GM19238 (cell line): Measurements from ENCODE around the gene ANKS1B.
"Not testable (repeated sequence)": the region's sequence is repeated elsewhere in the genome, so short reads cannot be mapped to it uniquely, and the experiment has no call there.

Source experiments
- DNase-seq: peaks from one replicate; pipeline ENCODE4 v3.0.0; 2011; ENCODE audit warnings: low spot score; ENCODE audit not compliant: insufficient read length

Gene ANKS1B

GRCh38 chr12:99706736-99707473 is 277.8 kb downstream of the ANKS1B start:
- DNase-seq = no peak

GRCh38 chr12:99704458-99704857 is 280.3 kb downstream of the ANKS1B start:
- DNase-seq = no peak

- no peak for DNase-seq
These were observed 280.7 kb downstream of the ANKS1B start for GRCh38 chr12:99704036-99704435.

GRCh38 chr12:99700032-99700431 is 284.7 kb downstream of the ANKS1B start:
- no peak for DNase-seq

DNA sequence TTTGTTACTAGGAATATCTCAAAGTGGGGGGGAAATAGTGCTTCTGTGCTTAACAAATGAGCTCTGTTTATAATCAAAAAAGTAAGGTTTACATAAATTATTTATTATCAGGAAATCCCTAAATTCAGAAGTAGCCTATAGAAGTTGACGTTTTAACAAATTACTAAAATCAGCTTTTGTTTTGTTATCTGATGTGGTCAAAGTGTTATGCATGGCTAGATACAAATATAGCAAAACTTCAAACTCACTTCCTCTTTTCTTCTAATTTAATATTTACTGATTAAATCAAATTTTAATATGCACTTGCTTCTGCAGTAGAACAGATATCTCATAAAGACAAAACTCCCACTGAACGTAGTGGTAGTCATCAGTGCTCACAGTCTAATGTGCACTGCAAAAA is 289.7 kb downstream of the ANKS1B start:
- no peak for DNase-seq

GRCh38 chr12:99686142-99686541 is 298.6 kb downstream of the ANKS1B start:
- DNase-seq = no peak

GRCh38 chr12:99680276-99680675 is 304.5 kb downstream of the ANKS1B start:
- no peak for DNase-seq

GRCh38 chr12:99670635-99671034 is 314.1 kb downstream of the ANKS1B start:
- DNase-seq = no peak

DNA sequence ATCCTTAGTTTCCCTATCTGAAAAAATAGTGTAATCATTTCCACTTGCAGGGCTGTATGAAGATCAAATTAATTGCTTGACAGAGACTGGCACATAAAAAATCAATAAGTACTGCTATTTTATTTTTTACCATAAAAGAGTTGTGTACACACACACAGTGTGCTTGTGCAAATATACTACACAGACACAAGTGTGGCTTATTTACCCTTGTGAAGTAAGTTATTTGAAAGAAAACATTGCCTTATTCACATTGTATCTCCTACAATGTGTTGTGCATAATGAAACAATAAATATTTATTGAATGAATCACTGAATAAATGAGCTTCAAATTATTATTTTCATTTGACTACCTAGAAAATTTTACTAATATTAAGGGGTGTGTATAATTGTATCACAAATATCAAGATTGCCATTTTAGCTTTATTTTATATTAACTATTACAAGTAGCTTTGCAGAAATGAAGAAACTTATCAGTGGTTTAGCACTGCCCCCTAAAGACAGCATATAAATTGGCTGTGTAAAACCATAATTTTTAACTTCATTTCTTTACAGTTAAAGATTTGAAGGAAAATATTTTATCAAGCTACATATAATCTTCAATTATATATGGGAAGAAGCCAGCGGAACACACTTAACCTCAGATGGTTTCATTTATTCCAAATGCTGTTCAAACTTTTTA is 325.9 kb downstream of the ANKS1B start:
- DNase-seq = no peak

DNA sequence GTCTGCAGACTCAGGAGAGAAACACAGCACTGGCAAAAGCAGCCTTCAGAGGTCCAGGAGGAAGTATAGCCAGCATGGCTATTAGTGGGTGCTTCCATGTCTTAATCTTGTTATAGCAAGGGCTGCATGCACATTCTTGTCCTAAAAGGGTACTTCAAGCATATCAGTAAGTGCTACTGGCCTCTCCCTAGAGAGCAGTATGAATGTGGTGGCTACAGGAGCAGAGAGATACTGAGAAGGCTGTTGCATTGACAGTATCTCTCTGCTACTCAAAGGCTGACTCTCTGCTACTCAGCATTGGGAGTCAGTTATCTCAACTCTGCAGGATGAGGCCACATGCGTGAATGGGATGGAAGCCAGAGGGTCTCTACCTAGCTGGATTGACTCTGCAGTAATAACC is 335.2 kb downstream of the ANKS1B start:
- DNase-seq = no peak

DNA sequence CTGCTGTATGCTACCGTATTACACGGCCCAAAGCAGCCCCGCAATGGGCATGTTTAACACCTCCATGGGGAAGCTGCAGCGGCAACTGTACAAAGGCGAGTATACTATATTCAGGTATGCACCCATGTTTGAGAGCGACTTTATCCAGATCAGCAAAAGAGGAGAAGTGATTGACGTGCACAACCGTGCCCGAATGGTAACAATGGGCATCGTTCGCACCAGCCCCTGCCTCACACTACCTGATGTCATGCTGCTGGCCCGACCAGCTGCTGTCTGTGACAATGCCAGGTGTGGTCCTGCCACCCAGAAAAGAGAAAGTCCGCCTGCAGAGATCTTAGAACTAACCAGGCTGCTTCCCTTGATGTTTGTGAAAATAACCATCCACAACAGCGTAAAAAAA is 336.6 kb downstream of the ANKS1B start:
- no peak for DNase-seq

GRCh38 chr12:99647453-99647852 is 337.3 kb downstream of the ANKS1B start, which contains the start of gene GARIN6:
TSS of gene GARIN6 (plus strand) at chr12:99647753. CDS start at chr12:99648175, 422 bp downstream.
- DNase-seq = no peak

GRCh38 chr12:99644629-99645028 is 340.1 kb downstream of the ANKS1B start:
- no peak for DNase-seq

DNA sequence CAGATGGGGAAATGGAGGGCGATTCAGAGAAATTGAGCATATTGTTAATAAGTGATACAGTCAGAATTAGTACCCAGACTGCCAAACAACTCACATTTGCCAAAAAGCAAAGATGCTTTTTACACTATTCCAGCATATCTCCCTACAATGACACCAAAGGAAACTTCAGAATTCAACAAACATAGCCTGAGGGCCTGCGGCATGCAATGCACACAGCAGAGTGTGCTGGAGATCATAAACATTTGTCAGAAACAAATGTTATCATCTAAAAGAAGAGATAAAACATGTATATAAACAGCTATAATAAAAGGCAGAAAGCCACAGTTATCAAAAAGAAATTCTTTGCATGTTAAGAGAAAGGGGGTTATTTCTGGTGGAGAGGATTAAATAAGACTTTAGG is 357.3 kb downstream of the ANKS1B start:
- no peak for DNase-seq

GRCh38 chr12:99624591-99624990 is 360.1 kb downstream of the ANKS1B start:
- DNase-seq = not testable (repeated sequence)

GRCh38 chr12:99620159-99620479 is 364.6 kb downstream of the ANKS1B start:
- no peak for DNase-seq

DNA sequence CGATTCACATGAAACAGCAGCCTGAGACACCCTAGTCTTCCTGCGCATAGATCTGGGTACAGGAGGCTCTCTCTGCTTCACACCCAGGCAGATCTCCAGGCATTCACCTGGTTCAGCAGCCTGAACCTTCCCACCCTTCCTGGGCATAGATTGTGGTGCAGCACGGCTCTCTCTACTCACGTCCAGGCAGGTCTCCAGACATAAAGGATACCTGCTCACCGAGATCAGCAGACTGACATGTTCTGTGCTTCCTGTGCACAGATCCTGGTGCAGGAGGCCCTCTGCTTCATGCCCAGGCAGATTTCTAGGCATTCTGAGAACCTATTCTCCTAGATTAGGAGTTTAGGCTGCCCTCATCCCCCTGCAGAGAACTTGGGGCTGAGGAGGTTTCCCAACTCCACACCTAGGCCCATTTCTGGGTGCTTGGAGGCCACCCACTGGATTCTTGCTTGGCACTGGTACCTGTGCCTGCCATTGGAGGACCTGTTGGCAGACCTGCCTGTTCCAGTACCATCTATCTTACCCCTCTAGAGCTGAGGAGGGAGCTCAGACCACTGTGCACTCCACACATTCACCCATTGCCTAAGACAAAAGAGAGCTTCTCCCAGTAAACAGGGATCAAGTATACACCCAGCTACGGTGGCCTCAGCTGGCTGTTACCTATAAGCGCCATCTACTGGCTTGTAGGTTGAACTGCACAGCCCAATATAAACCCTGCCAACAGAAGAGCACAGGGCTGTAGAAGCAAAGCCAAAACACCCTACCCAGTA is 365.2 kb downstream of the ANKS1B start:
- peak; percentile 13 for DNase-seq

DNA sequence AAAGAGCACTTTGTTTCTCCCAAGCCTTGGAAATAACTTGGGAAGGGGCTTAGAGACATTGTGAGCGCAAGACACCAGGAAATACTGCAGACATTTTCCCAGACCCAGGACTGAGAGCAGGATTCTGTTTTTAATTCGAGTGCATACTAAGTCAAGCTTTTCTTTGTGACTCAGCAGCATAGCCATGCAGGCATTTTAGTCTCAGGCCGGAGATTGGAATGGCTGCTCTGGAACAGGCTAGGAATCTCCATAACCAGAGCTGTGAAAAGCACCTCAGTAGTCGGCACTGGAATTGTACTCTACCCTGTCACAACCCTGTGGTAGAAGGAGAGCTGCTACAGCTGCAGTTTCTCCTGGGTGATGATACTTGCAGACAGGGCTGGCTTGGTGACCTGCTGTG is 366.1 kb downstream of the ANKS1B start:
- DNase-seq = no peak

DNA sequence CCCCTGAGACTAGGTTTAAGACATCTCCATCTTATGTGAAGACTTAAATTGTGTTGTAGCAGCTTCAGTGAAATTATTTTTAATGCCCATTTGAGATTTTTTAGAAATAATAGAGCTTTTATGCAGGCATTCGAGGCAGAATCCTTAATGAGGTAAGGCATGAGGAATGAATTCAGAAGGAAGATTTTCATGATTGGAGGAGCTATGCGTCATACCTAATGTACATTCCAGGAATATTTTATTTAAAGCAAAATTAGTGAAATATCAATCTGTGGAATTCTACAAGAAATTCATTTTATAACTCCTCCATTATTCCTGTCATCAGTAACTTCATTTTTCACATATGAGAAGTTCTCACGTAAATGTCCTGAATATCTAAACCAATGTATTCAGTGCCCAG is 373.1 kb downstream of the ANKS1B start:
- DNase-seq = no peak

- DNase-seq = no peak
These were observed 373.6 kb downstream of the ANKS1B start for GRCh38 chr12:99611117-99611516.

- DNase-seq = no peak
These were observed 375.1 kb downstream of the ANKS1B start for GRCh38 chr12:99609455-99610181.

GRCh38 chr12:99600388-99600787 is 384.3 kb downstream of the ANKS1B start:
- DNase-seq = peak; percentile 3
